Lung (tissue), 16 donors: Measurements from ENCODE around the gene SLC35B1. TPM values are rescaled to one million over a fixed set of nuclear protein-coding genes. Genes with fewer than 3 reads are reported as not detected.

Experiments
- ATAC-seq: fragments of 200-7000 bp; cut with Tn5 transposase; one replicate; pipeline ENCODE4 v1.9.1; 2020; ENCODE audit warnings: moderate number of reproducible peaks; ENCODE audit not compliant: insufficient read depth, low FRiP score
- DNase-seq, 3 donors: peaks; one replicate each; pipeline ENCODE4 v3.0.0-alpha.2; 2013 to 2017
- H3K27ac ChIP-seq, 2 donors: one replicate each; pipeline ENCODE4 v1.5.1; 2013; ENCODE audit warnings: mild to moderate bottlenecking in 2 of 2, moderate library complexity in 2 of 2, control low read depth in 1 of 2, inconsistent platforms in 1 of 2, low read depth in 1 of 2, low read length in 1 of 2
- H3K27me3 ChIP-seq, 3 donors: one replicate each; pipeline ENCODE4 v1.5.1; 2013; ENCODE audit warnings: low read length in 2 of 3; ENCODE audit not compliant: control insufficient read depth in 3 of 3, insufficient read depth in 3 of 3
- H3K36me3 ChIP-seq, 4 donors: one replicate each; pipeline ENCODE4 v1.5.1; 2013; ENCODE audit warnings: low read length in 4 of 4, mild to moderate bottlenecking in 1 of 4, moderate library complexity in 1 of 4; ENCODE audit not compliant: control insufficient read depth in 4 of 4, insufficient read depth in 4 of 4
- H3K4me1 ChIP-seq, 5 donors: one replicate each; pipeline ENCODE4 v1.5.1; 2013; ENCODE audit warnings: low read length in 5 of 5, mild to moderate bottlenecking in 2 of 5, moderate library complexity in 1 of 5; ENCODE audit not compliant: control insufficient read depth in 5 of 5, insufficient read depth in 5 of 5
- H3K4me3 ChIP-seq: one replicate; pipeline ENCODE4 v1.5.1; 2013; ENCODE audit warnings: mild to moderate bottlenecking, control low read depth, moderate library complexity
- H3K9ac ChIP-seq, 2 donors: one replicate each; pipeline ENCODE4 v1.5.1; 2013; ENCODE audit warnings: low read length in 2 of 2, control low read depth in 1 of 2; ENCODE audit not compliant: insufficient read depth in 1 of 2
- H3K9me3 ChIP-seq, 4 donors: one replicate each; pipeline ENCODE4 v1.5.1; 2013; ENCODE audit warnings: low read length in 3 of 4, mild to moderate bottlenecking in 1 of 4, moderate library complexity in 1 of 4; ENCODE audit not compliant: control insufficient read depth in 4 of 4, insufficient read depth in 3 of 4
- WGBS, 2 donors: extraction: QIAGEN DNeasy Blood & Tissue Kit; methylation state at CpG; one replicate each; pipeline ENCODE4 v1.1.7; 2013; 5-methylcytosine and 5-hydroxymethylcytosine counted together
- long read RNA-seq, 5 donors: transcript quantifications; one replicate each; lab custom pipeline, GENCODE V29; 2026
- polyA plus RNA-seq, 2 donors: library from polyadenylated mRNA; stranded (reverse); fragments of 200-250 nt; gene quantifications; one replicate each; pipeline ENCODE4 v1.2.1, GENCODE V29; 2013
- total RNA-seq, 2 donors: library from RNA; depleted of rRNA in 1 of 2; stranded (reverse); fragments of >200 nt in 1 of 2; gene quantifications; one replicate each; pipeline ENCODE4 v1.2.1, GENCODE V29; 2014 to 2021
- TF ChIP-seq, protein P1 (sequence below): IDR thresholded peaks from 2 replicates; pipeline ENCODE4 v1.5.1; 2012; ENCODE audit warnings: mild to moderate bottlenecking; ENCODE audit errors: control extremely low read depth, extremely low read depth
- donor health status: control.
- donor health status: control.
- donor health status: Bipolar disorder and iron deficiency.
- donor health status: healthy.
- donor health status: DM: yes; HTN: yes; CAD: no.

Gene SLC35B1, protein sequence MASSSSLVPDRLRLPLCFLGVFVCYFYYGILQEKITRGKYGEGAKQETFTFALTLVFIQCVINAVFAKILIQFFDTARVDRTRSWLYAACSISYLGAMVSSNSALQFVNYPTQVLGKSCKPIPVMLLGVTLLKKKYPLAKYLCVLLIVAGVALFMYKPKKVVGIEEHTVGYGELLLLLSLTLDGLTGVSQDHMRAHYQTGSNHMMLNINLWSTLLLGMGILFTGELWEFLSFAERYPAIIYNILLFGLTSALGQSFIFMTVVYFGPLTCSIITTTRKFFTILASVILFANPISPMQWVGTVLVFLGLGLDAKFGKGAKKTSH
- 10 to 100 TPM; 29.5 to 84.1 TPM for total RNA-seq
- 10 to 100 TPM; 58.9 to 79.6 TPM for polyA plus RNA-seq
- long read RNA-seq, donor 1, transcript SLC35B1-209 (9 exons, 1,320 nt): minor isoform, 5 of 43 reads
- long read RNA-seq, donor 1, transcript SLC35B1-212 (2 exons, 464 nt): minor isoform, 6 of 43 reads
- long read RNA-seq, donor 1, transcript SLC35B1-220 (9 exons, 1,611 nt): major isoform, 8 of 43 reads
- long read RNA-seq, donor 1, partial matches to known transcripts: 21 of 43 reads
- long read RNA-seq, donor 1, other reads (novel, unspliced or antisense): 0 of 43 reads
- long read RNA-seq, donor 2, partial matches to known transcripts: 14 of 26 reads
- long read RNA-seq, donor 2, other reads (novel, unspliced or antisense): 0 of 26 reads
- long read RNA-seq, donor 3, transcript SLC35B1-220 (9 exons, 1,611 nt): major isoform, 5 of 22 reads
- long read RNA-seq, donor 3, partial matches to known transcripts: 13 of 22 reads
- long read RNA-seq, donor 3, other reads (novel, unspliced or antisense): 0 of 22 reads
- long read RNA-seq, donor 4, transcript SLC35B1-220 (9 exons, 1,611 nt): major isoform, 5 of 19 reads
- long read RNA-seq, donor 4, transcript SLC35B1-212 (2 exons, 464 nt): major isoform, 5 of 19 reads
- long read RNA-seq, donor 4, partial matches to known transcripts: 6 of 19 reads
- long read RNA-seq, donor 4, other reads (novel, unspliced or antisense): 0 of 19 reads
- long read RNA-seq, donor 5, transcript SLC35B1-212 (2 exons, 464 nt): minor isoform, 7 of 37 reads
- long read RNA-seq, donor 5, transcript SLC35B1-220 (9 exons, 1,611 nt): major isoform, 10 of 37 reads
- long read RNA-seq, donor 5, partial matches to known transcripts: 13 of 37 reads
- long read RNA-seq, donor 5, other reads (novel, unspliced or antisense): 0 of 37 reads

DNA sequence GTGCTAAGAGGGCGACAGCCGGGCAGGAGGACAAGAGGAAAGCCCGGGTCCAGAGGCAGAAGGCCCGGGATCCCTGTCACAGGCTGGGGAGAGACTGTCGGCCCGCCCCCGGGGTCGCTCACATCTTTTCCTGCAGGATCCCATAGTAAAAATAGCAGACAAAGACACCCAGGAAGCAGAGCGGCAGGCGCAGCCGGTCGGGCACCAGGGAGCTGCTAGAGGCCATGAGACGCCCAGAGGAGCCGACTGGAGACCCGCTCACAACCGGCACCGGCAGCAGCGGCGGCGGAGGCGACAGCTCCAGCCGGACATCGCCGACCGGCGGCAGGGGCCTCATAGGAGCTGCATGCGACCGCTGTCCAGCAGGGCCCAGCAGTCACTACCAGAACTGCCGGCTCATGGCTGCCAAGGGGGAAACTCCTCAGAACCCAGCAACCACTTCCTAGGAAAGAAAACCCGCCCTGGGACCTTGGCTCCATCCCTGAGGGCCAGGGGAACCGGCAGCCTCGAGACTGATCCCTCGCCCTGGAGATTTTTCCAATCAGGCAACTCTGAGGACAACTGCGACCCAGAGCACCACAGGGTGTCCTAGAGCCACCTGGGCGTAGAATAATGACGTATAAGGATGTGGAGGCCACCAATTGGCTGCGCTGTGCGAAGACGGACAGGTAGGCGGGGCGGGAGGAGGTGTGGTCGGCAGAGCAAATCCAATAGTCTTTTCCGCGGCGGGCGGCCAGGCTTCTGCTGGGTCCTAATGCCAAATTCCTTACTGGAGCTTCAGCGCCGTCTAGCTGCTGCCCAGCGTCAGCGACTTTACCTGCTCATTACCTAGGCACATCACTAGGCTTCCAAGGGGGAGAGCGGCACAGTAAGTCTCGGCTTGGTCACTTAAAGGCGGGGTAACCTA lies at the start of gene SLC35B1:
Gene SLC35B1 (minus strand): TSS at position 357 of the 907 bp plus-strand sequence. CDS start 131 bp downstream, at position 226.
- H3K27me3 ChIP-seq: no peaks in the 10 kb centered on the region
- H3K4me3 ChIP-seq: peak within 1 kb of the TSS; percentile 96
- H3K27ac ChIP-seq: peak within 1 kb of the TSS; percentile 85 to 97
- H3K9ac ChIP-seq: peak within 1 kb of the TSS; percentile 37 to 94
- peaks cover 7 to 31% (median 27%) of the 10 kb centered on the region in 4 donors for H3K36me3 ChIP-seq
- 1% methylated on average over 52 to 53 of the region's 53 CpGs for WGBS, 2 donors
- H3K9me3 ChIP-seq: no peaks in the 10 kb centered on the region
- TF ChIP-seq, protein P1, sequence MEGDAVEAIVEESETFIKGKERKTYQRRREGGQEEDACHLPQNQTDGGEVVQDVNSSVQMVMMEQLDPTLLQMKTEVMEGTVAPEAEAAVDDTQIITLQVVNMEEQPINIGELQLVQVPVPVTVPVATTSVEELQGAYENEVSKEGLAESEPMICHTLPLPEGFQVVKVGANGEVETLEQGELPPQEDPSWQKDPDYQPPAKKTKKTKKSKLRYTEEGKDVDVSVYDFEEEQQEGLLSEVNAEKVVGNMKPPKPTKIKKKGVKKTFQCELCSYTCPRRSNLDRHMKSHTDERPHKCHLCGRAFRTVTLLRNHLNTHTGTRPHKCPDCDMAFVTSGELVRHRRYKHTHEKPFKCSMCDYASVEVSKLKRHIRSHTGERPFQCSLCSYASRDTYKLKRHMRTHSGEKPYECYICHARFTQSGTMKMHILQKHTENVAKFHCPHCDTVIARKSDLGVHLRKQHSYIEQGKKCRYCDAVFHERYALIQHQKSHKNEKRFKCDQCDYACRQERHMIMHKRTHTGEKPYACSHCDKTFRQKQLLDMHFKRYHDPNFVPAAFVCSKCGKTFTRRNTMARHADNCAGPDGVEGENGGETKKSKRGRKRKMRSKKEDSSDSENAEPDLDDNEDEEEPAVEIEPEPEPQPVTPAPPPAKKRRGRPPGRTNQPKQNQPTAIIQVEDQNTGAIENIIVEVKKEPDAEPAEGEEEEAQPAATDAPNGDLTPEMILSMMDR: peak; percentile 86
- DNase-seq (peak; percentile 99 to 100 (median 99)), ATAC-seq (peak; percentile 97)
- peaks cover 0 to 17% (median 4%) of the 10 kb centered on the region in 5 donors for H3K4me1 ChIP-seq

DNA sequence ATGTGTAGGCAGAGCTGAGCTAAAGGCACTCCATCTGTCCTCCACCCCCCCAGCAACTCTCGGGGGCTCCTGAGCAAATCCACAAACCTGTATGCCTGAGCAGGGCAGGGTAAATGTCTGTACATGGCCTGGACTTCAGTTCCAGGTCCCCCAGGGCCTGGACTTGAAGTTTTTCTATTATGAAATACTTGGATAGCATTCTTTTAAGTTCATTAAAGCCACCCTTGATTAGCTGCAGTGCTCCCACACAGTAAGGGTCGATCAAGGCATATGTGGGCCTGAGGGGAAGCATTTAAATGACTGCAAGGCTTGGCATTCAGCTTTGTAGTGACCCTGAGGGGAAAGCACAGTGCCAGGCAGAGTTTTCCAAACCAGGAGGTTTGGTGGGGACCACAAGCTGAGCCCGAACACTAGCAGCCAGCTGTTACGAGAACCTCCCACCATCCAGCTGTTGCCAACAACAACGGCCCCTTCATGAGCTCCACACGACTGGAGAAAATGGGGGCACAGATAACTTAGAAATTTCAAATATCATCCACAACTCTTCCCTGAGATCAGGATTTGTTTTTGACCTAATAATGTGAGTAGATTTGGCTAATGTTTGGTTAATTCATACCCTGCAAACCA lies 49.5 kb upstream of the SLC35B1 start:
- Histone ChIP-seq H3K36me3 (peaks cover 0 to 4% (median 0%) of the 10 kb centered on the region in 4 donors), H3K27me3 (no peaks in the 10 kb centered on the region), H3K9ac (peak overlapping the region in 1 of 2 donors; percentile 42), H3K27ac (peak overlapping the region in 1 of 2 donors; percentile 52), H3K4me3 (no peak overlapping the region), H3K9me3 (no peaks in the 10 kb centered on the region), H3K4me1 (peaks cover 0 to 20% (median 11%) of the 10 kb centered on the region in 5 donors)
- WGBS, 2 donors: 77 to 89% methylated on average over 6 of the region's 6 CpGs
- ATAC-seq: no peak
- TF ChIP-seq, protein P1: no peak
- DNase-seq: peak in 2 of 3 donors; percentile 30 to 33
